H1 (cell line): ENCODE results near the gene TMEM187. TPM values are rescaled to one million over a fixed set of nuclear protein-coding genes. Genes with fewer than 3 reads are reported as not detected.

Source experiments
- CHD1 ChIP-seq: IDR thresholded peaks from 2 replicates; pipeline ENCODE4 v1.6.1; 2012; ENCODE audit warnings: low read depth, low read length, improper control_type of control experiment
- CTCF ChIP-seq, 3 experiments: IDR thresholded peaks; 1 replicate in 2 of 3; 2 replicates in 1 of 3; pipeline versions ENCODE4 v1.5.1 to v1.6.1; 2011; ENCODE audit warnings: low read length in 3 of 3, mild to moderate bottlenecking in 3 of 3, inconsistent platforms in 2 of 3, low read depth in 1 of 3, moderate library complexity in 1 of 3; ENCODE audit not compliant: insufficient read depth in 1 of 3; ENCODE audit errors: control extremely low read depth in 1 of 3
- JUND ChIP-seq: IDR thresholded peaks from 2 replicates; pipeline ENCODE4 v1.6.1; 2011; ENCODE audit warnings: mild to moderate bottlenecking, improper control_type of control experiment, low read length
- MAFK ChIP-seq: IDR thresholded peaks from 2 replicates; pipeline ENCODE4 v1.6.1; 2012; ENCODE audit warnings: low read depth, mild to moderate bottlenecking, improper control_type of control experiment, low read length
- MAX ChIP-seq: IDR thresholded peaks from 2 replicates; pipeline ENCODE4 v1.6.1; 2012; ENCODE audit warnings: inconsistent platforms
- NRF1 ChIP-seq: IDR thresholded peaks from 2 replicates; pipeline ENCODE4 v1.6.1; 2011; ENCODE audit warnings: mild to moderate bottlenecking, low read depth, low read length, improper control_type of control experiment
- SRF ChIP-seq: IDR thresholded peaks from 2 replicates; pipeline ENCODE4 v1.6.1; 2011; ENCODE audit warnings: mild to moderate bottlenecking, low read depth, low read length, moderate library complexity
- polyA plus RNA-seq, 7 experiments: library from polyadenylated mRNA; depleted of rRNA in 3 of 7; stranded (reverse) in 5 of 7; unstranded in 2 of 7; fragments of >200 nt in 5 of 7; fragments of 200-250 nt in 2 of 7; gene quantifications; 1 replicate in 5 of 7; 2 replicates in 1 of 7; 4 replicates in 1 of 7; pipeline versions ENCODE4 v1.2.1 to v1.2.3, GENCODE V29; 2011 to 2013; ENCODE audit warnings: missing spikeins in 2 of 7, mixed read lengths in 2 of 7
- total RNA-seq: library from RNA; stranded (reverse); fragmentation: NEBNext Ultra II Directional; extraction: Animal tissue kit (Norgen Biotek cat#: 25700); gene quantifications from 2 replicates; pipeline ENCODE4 v1.2.1, GENCODE V29; 2021
- TF ChIP-seq, protein P1 (sequence below): fragments of 300-600 bp; sonication (generic); IDR thresholded peaks from 2 replicates; pipeline ENCODE4 v1.7.1; 2012; ENCODE audit warnings: low read length, moderate library complexity, mild to moderate bottlenecking, inconsistent platforms; ENCODE audit not compliant: insufficient replicate concordance

The TMEM187 gene
- total and polyA plus RNA-seq, 2 of the 8 experiments (the other 6 are each of a cell fraction or from before 2014, with no cell fraction given), result 5.0 to 14.5 TPM

- TF ChIP-seq, protein P1, sequence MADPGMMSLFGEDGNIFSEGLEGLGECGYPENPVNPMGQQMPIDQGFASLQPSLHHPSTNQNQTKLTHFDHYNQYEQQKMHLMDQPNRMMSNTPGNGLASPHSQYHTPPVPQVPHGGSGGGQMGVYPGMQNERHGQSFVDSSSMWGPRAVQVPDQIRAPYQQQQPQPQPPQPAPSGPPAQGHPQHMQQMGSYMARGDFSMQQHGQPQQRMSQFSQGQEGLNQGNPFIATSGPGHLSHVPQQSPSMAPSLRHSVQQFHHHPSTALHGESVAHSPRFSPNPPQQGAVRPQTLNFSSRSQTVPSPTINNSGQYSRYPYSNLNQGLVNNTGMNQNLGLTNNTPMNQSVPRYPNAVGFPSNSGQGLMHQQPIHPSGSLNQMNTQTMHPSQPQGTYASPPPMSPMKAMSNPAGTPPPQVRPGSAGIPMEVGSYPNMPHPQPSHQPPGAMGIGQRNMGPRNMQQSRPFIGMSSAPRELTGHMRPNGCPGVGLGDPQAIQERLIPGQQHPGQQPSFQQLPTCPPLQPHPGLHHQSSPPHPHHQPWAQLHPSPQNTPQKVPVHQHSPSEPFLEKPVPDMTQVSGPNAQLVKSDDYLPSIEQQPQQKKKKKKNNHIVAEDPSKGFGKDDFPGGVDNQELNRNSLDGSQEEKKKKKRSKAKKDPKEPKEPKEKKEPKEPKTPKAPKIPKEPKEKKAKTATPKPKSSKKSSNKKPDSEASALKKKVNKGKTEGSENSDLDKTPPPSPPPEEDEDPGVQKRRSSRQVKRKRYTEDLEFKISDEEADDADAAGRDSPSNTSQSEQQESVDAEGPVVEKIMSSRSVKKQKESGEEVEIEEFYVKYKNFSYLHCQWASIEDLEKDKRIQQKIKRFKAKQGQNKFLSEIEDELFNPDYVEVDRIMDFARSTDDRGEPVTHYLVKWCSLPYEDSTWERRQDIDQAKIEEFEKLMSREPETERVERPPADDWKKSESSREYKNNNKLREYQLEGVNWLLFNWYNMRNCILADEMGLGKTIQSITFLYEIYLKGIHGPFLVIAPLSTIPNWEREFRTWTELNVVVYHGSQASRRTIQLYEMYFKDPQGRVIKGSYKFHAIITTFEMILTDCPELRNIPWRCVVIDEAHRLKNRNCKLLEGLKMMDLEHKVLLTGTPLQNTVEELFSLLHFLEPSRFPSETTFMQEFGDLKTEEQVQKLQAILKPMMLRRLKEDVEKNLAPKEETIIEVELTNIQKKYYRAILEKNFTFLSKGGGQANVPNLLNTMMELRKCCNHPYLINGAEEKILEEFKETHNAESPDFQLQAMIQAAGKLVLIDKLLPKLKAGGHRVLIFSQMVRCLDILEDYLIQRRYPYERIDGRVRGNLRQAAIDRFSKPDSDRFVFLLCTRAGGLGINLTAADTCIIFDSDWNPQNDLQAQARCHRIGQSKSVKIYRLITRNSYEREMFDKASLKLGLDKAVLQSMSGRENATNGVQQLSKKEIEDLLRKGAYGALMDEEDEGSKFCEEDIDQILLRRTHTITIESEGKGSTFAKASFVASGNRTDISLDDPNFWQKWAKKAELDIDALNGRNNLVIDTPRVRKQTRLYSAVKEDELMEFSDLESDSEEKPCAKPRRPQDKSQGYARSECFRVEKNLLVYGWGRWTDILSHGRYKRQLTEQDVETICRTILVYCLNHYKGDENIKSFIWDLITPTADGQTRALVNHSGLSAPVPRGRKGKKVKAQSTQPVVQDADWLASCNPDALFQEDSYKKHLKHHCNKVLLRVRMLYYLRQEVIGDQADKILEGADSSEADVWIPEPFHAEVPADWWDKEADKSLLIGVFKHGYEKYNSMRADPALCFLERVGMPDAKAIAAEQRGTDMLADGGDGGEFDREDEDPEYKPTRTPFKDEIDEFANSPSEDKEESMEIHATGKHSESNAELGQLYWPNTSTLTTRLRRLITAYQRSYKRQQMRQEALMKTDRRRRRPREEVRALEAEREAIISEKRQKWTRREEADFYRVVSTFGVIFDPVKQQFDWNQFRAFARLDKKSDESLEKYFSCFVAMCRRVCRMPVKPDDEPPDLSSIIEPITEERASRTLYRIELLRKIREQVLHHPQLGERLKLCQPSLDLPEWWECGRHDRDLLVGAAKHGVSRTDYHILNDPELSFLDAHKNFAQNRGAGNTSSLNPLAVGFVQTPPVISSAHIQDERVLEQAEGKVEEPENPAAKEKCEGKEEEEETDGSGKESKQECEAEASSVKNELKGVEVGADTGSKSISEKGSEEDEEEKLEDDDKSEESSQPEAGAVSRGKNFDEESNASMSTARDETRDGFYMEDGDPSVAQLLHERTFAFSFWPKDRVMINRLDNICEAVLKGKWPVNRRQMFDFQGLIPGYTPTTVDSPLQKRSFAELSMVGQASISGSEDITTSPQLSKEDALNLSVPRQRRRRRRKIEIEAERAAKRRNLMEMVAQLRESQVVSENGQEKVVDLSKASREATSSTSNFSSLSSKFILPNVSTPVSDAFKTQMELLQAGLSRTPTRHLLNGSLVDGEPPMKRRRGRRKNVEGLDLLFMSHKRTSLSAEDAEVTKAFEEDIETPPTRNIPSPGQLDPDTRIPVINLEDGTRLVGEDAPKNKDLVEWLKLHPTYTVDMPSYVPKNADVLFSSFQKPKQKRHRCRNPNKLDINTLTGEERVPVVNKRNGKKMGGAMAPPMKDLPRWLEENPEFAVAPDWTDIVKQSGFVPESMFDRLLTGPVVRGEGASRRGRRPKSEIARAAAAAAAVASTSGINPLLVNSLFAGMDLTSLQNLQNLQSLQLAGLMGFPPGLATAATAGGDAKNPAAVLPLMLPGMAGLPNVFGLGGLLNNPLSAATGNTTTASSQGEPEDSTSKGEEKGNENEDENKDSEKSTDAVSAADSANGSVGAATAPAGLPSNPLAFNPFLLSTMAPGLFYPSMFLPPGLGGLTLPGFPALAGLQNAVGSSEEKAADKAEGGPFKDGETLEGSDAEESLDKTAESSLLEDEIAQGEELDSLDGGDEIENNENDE, result no peak
- TF ChIP-seq MAX (no peak), SRF (no peak), CTCF (IDR thresholded peaks at IDR 0.05; ENCODE audit: control extremely low read depth in 1 of 3, insufficient read depth in 1 of 3, low read depth in 1 of 3, low read length in 3 of 3) (peak in 2 of 3 experiments; percentile 22 to 33; a peak in 2 of 4 replicates), CHD1 (no peak), JUND (no peak), NRF1 (no peak), MAFK (no peak)
These were observed 48.2 kb upstream of the TMEM187 start (continued) for GRCh38 chrX:153924149-153924861.
